DOHH2 (cell line): ENCODE measurements around the gene TEKT5.

Experiments
- CTCF ChIP-seq: fragments of 200-600 bp; sonication (generic); IDR thresholded peaks from one replicate; pipeline ENCODE4 v1.5.1; 2014; ENCODE audit warnings: antibody characterized with exemption, mild to moderate bottlenecking, low read depth, low read length; ENCODE audit not compliant: poor library complexity, severe bottlenecking
- EZH2phosphoT487 ChIP-seq: fragments of 200-600 bp; sonication (generic); IDR thresholded peaks from 2 replicates; pipeline ENCODE4 v1.6.1; 2017; ENCODE audit warnings: borderline replicate concordance, mild to moderate bottlenecking, antibody characterized with exemption, low read length, moderate library complexity, mixed read lengths

DNA sequence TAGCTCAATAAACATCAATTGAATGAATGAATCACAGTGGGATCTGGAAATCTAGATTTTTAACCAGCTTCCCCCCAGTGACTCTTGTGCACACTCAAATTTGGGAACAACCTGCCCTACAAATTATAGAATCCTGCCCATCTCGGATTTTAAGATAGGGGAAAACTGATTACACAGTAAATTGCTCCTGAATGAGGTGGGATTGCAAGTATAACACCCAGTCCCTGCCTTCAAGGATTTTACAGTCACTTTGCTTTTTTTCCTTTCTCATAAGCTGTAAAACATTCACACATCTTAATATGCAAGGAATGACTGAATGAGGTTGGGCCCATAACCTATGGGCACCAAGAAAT is 48.5 kb downstream of the TEKT5 start:
- TF ChIP-seq CTCF (no peak), EZH2phosphoT487 (no peak)
